HG03520 (cell line): ENCODE measurements around the gene UBE2L6.
"Not testable (repeated sequence)": the region's sequence is repeated elsewhere in the genome, so short reads cannot be mapped to it uniquely, and the experiment has no call there.

ENCODE experiments used
- ATAC-seq: cut with Tn5 transposase; IDR thresholded peaks from one replicate; pipeline ENCODE4 v1.9.1; 2021; ENCODE audit warnings: mild to moderate bottlenecking, moderate library complexity; ENCODE audit not compliant: unreplicated experiment

UBE2L6 gene

DNA sequence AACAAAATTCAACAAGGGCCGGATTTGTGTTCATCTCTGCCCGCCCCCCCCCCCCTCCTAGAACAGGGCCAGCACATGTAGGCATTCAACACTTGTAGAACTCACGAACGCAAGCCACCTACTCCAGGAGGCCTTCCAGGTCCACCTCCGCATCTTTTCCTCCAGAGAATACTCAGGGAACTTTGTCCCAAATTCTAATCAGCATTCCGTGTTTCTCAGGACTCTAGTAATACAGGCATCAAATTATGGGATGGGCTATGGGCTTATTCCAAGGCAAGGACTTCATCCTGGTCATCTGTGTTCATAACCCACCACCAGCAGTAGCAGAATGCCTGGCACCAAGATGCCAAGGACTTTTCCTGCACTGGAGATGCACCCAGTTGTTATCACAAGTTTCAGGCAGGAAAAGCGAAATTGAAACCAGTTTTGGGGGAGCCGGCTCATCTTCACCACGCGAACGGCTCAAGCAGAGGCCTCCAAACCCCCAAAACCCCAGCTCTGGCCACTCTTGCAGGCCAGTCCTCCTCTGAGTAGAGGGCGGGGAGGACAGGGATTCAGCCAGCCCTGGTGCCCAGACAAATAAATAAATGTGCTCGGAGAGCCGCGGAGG, 462 bp downstream of the UBE2L6 start:
- ATAC-seq: no peak

DNA sequence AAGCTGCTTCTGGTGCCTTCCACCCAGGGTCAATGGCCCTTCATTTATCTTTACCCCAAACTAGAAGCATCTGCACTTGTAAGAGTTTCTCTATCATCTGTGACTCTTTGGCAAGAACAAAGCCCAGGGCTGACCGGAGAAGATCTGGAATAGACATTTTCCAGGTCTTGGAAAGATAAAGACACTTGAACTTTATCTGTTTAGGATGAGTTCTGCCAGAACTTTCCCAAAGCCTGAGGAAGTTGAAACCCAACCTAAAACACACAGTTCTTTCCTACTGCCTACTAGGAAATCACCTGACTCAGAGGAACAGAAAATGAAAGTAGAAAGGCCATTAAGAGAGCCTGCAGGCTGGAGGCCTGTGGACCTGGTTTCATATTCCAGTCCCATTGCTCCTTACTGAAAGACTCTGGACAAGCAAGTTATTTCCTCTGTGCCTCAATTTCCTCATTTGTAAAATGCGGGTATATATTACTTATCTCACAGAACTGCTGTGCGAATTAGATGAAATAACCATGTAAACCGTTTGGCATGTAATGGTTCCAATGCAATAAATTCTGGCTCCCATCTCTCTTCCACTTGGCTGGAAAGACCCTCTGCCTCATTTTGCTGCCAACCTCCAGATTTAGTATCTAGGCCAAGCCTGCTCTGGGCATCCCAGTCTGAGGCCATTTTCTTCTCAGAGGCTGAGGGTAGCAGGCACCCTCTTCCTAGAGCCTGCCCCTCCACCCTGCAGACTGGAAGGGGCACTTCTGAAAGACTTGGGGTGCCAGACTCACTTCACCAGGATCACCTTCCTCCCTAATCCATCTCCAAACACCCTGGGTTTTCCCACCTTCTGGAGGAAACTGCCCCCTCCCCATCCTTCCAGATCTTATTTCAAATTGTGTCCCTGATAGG, 1.2 kb downstream of the UBE2L6 start:
- peak; percentile 63 for ATAC-seq

- no peak for ATAC-seq
These were observed 4.9 kb downstream of the UBE2L6 start for GRCh38 chr11:57562596-57562995.

DNA sequence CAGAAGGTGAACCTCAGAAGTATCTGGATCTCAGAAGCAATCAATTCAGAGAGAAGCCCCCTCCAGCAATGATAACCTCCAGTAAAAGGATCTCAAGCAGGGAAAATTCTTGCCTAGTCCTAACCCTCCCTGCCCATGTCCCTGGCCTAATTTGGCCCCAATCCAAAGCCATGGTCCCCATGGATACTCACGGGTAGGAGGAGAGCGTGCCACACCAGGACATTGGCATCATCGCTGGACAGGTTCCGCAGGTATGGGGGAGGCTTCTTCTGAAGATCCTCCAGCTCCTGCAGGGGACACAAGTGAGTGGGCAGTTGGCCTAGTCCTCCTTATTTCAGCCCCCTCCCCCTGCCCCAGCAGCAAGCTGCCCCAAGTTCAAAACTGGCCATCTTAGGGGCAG, 7.3 kb downstream of the UBE2L6 start:
- no peak for ATAC-seq

DNA sequence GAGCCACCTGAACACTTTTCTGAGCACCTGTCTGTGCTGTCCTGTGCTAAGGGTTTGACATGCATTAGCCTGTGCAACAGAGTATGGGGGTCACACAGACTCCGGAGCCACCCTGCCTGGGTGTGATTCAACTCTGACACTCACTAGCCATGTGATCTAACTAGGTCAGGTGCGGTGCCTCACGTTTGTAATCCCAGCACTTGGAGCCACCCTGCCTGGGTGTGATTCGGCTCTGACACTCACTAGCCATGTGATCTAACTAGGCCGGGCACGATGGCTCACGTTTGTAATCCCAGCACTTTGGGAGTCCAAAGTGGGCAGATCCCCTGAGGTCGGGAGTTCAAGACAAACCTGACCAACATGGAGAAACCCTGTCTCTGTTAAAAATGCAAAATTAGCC, 11.4 kb downstream of the UBE2L6 start:
- no peak for ATAC-seq

GRCh38 chr11:57555393-57555792, 12.1 kb downstream of the UBE2L6 start:
- no peak for ATAC-seq

DNA sequence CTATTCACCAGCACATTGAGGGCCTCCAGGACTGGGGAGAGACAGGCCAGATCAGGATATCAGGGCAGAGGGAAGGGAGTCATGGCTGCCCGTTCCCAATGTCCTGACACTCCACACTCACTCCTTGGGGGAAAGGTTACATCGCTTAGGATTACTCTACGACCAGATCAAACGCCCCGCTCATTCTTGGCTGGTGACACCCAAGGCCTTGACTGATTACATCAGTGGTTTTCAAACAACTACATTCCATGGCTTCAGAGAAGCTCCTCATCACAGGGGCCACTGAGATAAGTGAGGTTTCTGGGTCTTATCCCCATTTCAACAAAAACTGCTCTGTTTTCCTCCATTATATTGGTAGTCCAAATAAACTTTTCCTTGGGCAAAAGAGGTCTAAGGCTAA, 15.0 kb downstream of the UBE2L6 start:
- ATAC-seq: no peak

- no peak for ATAC-seq
These were observed 15.5 kb downstream of the UBE2L6 start for GRCh38 chr11:57551941-57552340.

- no peak for ATAC-seq
These were observed 17.5 kb downstream of the UBE2L6 start for GRCh38 chr11:57549983-57550382.

- ATAC-seq: peak; percentile 83
These were observed 19.6 kb downstream of the UBE2L6 start for GRCh38 chr11:57547854-57548377.

GRCh38 chr11:57546869-57547475, 20.5 kb downstream of the UBE2L6 start:
- ATAC-seq: no peak

DNA sequence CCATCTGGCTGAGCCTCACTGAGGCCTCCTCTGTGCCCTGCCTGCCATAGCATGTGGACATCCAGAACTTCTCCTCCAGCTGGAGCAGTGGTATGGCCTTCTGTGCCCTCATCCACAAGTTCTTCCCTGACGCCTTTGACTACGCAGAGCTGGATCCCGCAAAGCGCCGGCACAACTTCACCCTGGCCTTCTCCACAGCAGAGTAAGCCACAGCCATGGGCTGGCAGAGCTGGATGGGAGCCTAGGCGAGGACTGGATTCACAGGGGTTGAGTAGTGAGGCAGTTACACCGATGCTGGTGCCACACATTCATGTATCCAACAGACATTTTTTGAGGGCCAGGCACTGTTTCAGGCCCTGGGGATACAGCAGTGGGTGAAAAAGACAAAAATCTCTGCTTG, 21.0 kb downstream of the UBE2L6 start:
- ATAC-seq: no peak

GRCh38 chr11:57545883-57546282, 21.6 kb downstream of the UBE2L6 start:
- ATAC-seq: no peak

DNA sequence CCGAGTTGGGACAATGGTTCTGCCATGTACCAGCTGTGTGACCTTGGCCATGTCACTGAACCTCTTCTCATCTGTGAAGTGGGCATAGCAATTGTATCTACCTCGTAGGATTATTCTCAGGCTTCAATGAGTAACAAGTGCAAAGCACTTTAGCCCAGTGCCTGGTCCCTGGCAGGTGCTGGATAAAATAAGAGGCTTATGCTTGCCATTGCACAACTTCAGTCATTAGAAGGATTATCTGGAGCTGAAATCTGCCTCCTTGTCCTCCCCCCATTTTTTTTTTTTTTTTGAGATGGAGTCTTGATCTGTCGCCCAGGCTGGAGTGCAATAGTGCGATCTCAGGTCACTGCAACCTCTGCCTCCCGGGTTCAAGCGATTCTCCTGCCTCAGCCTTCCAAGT, 22.9 kb downstream of the UBE2L6 start:
- no peak for ATAC-seq

DNA sequence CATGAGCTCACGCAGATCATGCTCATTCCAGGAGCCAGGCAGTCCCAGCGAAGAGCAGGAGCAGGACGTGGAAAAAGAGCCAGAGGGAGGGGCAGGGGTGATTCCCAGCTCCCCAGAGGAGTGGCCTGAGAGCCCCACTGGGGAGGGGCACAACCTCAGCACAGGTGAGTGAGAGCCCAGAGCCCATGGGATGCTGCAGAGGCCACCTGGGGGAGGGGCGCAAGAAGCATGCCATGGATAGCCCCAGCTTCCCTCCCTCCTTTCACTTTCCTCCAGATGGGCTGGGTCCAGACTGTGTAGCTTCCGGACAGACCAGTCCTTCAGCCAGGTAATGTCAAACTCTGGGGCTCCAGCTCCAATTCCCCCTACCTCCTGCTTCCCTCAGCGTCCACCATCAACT, 23.9 kb downstream of the UBE2L6 start:
- no peak for ATAC-seq

DNA sequence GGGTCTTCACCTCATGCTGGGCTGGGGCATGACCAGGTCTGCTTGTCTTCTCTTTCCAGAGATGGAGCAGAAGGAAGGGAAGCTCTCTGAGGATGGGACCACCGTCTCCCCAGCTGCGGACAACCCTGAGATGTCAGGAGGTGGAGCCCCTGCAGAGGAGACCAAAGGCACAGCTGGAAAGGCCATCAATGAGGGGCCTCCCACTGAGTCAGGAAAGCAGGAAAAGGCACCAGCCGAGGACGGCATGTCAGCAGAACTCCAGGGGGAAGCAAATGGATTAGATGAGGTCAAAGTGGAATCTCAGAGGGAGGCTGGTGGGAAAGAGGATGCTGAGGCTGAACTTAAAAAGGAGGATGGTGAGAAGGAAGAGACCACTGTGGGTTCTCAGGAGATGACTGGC, 24.9 kb downstream of the UBE2L6 start:
- ATAC-seq: no peak

DNA sequence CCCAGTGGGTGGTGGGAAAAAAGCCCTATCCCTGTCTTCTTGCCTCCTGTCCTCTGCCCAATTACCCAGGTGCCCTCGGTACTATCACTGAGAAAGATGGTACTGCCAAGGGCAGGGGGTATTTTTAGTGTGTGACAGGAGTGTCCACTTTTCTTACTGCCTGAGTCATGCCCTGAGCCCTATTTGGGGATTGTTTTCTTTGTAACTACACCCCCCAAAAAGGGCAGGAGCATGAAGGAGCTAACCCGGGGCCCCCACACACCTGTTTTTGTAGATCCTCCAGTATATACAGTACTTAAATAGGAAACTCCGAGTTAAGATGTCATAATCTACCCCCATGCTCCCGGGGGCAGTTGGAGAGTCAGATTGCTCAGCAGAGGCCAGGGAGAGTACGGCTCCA, 26.3 kb downstream of the UBE2L6 start:
- ATAC-seq: no peak

GRCh38 chr11:57539342-57539741, 28.1 kb downstream of the UBE2L6 start:
- ATAC-seq: no peak

DNA sequence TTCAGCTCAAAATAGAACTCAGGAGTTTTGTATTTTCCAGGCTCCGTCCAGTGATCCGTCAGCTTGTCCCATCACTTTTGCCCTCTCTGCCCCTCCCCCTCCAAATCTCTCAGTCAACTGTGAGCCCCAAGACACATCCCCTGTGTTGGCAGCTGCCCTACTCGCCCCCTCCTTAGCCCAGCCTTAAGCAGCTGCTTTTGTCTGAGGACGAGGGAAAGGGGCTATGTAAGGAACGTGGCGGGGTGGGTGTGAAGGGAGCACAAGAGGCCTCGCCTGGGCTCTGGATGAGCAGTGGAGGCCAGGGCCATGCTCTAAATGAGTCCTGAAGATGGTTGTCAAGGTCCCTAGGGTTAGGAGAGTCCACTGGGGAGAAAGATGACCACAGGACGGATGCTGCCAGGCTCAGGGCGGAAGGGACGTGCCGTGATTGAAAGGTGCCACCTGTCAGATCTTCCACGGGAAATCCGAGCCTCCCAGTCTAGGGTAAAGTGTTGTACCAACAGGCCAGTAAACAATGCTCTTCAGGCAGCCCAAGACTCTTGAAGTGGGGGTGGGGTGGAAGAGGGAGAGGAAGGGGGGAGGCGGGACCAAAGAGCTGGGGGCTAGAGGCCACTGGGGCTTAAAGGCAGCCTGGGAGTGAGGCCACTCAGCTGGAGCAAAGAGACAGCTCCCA, 30.4 kb downstream of the UBE2L6 start, which contains the start of gene SMTNL1:
Gene SMTNL1, plus strand, starts transcription at position 649 of the 673 bp plus-strand sequence. CDS start 5,048 bp downstream, outside the sequence.
- ATAC-seq: no peak

DNA sequence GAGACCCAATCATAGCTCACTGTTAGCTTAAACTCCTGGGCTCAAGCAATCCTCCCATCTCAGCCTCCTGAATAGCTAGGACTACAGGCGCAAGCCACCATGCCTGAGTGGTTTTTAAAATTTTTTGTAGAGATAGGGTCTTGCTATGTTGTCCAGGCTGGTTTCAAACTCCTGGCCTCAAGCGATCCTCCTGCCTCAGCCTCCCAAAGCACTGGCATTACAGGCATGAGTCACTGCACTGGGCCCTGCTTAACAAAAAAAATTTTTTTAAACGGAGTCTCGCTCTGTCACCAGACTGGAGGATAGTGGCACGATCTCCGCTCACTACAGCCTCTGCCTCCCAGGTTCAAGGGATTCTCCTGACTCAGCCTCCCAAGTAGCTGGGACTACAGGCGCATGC, 33.0 kb downstream of the UBE2L6 start:
- not testable (repeated sequence) for ATAC-seq
